Cardiac fibroblast (primary cell): ENCODE measurements around the gene CCT4.

ENCODE experiments used
- DNase-seq, 2 donors: peaks; one replicate each; pipeline versions ENCODE4 v3.0.0 to v3.0.0-alpha.2; 2010; ENCODE audit warnings: low read depth in 2 of 2
- H3K4me3 ChIP-seq, 2 donors: replicated peaks in 1 of 2; 1 replicate in 1 of 2; 2 replicates in 1 of 2; pipeline ENCODE4 v1.5.1; 2011; ENCODE audit warnings: low read depth in 2 of 2, low read length in 2 of 2, mild to moderate bottlenecking in 2 of 2, moderate library complexity in 1 of 2
- CTCF ChIP-seq: IDR thresholded peaks from one replicate; pipeline ENCODE4 v1.5.1; 2011; ENCODE audit warnings: low read depth, mild to moderate bottlenecking, low read length, inconsistent platforms

CCT4 gene

GRCh38 chr2:61833971-61834370 lies 54.5 kb downstream of the CCT4 start:
- no peak for DNase-seq
- TF ChIP-seq CTCF, result no peak
- H3K4me3 ChIP-seq, result no peak overlapping the region

DNA sequence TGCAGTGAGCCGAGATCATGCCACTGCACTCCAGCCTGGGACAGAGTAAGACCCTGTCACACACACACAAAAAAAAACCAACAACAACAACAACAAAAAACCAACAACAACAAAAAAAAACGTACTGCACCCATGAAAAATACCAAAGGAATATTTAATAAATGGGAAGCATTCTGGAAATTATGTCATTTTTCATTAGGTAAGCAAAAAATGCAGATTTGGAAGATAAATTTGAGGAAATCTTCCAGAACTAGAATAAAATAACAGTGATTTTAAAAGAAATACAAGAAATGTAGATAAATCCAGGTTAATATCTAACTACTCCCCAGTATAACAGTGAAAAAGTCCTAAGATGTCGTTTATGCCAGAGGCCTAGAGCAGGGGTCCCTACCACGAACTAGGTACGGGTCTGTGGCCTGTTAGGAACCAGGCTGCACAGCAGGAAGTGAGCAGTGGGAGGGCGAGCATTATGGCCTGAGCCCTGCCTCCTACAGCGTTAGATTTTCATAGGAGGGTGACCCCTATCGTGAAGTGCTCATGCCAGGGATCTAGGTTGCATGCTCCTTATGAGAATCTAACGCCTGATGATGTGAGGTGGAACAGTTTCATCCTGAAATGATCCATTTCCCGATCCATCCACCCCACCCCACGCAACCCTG lies 56.1 kb downstream of the CCT4 start:
- no peak for DNase-seq
- no peak overlapping the region for H3K4me3 ChIP-seq
- TF ChIP-seq CTCF, result no peak

GRCh38 chr2:61822255-61822654 lies 66.2 kb downstream of the CCT4 start:
- H3K4me3 ChIP-seq, result no peak overlapping the region
- DNase-seq, result no peak
- TF ChIP-seq CTCF, result no peak
